ENCODE results near the gene DCST2.

DCST2 gene

DNA sequence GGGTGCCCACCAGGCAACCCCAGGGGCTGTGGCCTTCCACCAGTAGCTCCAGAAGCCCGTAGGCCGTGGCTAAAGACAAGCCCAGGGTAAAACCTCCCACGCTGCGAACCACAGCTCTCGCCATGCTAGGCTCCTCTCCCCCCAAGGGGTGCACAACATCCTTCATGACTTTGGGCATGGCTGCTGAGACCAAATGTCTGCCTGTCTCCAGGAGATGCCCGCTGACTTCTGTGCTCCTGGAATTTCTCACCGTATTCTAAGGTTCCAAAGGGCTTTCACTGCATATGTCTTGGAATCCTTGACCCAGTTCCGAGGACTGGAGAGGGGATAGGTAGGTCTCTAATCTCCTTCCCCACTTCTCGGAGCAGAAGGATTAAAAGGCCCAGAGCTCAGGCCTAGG, at the start of gene DCST2, which contains the start of gene DCST1:
DCST2 (minus strand) TSS at position 258 of the 400 bp plus-strand sequence; CDS start at position 178, 80 bp downstream.
DCST1 (plus strand) TSS at position 301 of the 400 bp plus-strand sequence. CDS start 213 bp downstream, outside the sequence.
- DNase-seq = no peak

DNA sequence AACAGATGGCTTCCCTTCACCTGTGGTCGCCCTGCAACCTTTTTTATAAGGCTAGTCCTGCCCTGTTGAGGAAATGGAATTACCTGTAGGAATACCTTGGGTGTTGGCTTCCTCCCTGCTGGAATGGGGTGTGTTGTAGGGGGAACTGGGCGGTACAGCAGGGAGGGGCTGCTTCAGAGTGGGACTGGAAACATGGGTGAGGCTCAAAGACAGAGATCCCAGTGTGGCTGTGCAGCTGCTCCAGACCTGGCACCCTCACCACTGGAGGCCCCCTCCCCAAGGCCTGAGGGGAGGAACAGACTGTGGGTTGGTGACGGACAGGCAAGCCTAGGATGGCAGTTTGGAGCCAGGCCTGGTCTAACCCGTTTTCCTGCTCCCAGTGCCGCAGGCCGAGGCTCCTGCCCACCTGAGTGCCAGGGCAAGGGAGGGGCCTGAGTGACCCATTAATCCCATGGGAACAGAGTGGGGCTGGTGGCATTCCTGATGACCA, 49.5 kb upstream of the DCST2 start:
- DNase-seq = no peak

DNA sequence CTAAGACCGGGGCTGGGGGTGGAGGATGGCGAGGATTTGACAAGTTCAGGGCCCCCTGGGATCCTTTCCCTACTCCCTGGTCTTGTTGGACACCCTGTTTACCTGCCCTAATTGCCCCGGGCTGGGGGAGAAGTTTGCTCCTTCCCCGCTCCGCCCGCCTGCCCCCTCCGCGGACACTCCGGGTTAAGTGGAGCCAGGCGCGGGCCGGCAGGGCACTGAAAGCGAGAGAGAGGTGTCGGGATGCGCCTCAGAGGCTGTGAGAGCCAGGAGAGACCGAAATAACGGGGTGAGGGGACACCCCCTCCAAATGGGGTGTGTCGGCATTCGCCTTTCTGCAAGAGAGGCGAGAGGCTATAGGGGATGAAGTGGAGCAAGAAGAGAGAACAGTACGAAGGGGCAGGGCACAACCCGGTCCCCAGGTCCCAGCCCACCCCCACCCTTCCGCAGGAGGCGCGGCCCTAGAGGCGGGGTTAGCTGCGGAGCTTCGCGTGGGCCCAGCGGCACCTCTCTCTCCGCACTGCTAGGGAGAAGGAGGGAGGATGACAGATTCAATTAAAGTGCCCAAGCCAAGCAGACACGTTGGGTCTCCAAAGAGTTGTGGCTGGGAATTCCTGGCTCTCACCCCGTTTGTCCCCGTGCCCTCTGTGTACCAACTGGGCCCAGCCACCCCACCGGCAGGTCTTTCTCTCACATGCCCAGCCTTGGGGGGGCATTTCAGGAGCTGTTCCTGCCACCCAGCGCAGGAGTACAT, 48.9 kb upstream of the DCST2 start:
- DNase-seq = peak; percentile 47

DNA sequence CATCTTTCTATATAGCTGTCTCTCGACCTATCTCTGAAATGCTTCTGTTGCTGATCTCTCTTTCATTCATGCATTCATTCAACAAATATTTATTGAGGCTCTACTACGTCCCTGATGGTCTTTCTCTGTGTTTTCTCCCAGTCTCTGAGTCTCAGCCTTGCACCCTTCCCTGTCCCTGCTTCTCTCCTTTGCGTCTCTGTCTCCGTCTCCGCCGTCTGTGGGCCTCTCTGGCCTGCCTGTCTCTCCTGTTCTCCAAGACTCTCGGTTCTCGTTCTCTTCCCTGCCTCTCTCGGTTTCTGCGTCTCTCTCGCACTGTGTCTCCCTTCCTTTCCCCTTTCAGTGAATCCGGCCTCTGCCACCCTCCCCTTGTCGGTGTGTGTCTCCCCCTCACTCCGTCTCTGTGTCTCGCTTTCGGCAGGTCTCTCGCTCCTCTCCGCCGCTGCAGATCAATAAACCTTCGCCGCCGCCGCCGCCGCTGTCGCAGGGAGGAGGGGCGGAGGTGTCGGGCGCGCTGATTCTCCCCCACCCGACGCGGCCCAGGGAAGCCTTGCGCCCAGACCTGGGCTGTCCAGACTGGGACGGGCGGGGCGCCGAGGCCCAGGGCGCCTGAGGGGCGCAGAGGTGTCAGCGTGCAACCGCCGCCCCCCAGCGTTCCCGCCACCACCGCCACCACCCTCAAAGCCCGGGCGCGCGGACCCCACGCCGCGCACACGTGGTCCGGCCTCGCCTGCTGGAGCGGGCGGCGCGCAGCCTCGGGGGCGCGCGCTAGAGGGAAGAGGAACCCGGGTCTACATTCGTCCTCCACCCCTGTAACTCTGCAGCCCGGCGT, 48.1 kb upstream of the DCST2 start:
- peak; percentile 35 for DNase-seq

DNA sequence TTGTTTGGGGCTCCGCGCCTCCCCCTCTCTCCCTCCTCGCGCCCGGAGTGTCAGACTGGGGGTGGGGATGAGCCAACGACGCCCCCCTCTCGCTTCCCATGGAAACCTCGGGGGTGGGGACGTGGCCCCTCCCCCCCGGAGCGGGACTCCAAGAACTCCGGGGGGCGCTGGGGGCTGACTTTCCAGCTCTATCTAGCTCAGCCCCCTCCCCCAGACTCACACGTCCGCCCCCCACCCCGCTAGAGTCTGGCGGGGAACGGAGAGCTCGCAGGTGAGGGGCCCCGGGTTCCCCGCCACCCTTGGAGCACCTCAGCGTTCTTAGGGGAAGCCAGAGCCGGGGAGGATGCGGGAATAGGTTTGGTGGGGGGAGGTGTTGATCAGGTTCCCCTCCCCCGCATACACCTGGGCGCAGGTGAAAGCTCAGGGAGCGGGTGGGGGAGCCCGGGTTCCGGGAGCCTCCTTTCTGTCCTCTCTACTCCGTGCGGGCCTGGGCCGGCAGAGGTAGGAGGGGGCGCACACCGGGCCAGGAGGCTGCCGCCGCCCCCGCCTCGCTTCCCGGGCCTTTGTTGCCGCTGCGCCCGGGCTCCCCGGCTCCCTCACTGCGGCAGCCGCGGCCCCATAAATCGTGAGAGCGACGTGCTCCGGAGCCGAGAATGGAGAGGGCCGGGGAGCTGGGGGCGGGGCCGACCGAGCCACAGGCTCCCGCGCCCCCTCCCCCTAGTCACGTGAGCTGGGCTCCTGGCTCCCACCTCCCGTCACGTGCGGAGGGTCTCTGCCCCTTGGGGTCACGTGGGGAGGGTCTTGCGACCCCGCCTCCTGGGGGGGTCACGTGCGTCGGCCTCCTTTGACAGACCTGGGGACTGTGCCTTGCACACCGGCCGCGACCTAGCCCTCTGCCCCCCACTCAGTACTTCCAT, 47.0 kb upstream of the DCST2 start:
- peak; percentile 43 for DNase-seq

DNA sequence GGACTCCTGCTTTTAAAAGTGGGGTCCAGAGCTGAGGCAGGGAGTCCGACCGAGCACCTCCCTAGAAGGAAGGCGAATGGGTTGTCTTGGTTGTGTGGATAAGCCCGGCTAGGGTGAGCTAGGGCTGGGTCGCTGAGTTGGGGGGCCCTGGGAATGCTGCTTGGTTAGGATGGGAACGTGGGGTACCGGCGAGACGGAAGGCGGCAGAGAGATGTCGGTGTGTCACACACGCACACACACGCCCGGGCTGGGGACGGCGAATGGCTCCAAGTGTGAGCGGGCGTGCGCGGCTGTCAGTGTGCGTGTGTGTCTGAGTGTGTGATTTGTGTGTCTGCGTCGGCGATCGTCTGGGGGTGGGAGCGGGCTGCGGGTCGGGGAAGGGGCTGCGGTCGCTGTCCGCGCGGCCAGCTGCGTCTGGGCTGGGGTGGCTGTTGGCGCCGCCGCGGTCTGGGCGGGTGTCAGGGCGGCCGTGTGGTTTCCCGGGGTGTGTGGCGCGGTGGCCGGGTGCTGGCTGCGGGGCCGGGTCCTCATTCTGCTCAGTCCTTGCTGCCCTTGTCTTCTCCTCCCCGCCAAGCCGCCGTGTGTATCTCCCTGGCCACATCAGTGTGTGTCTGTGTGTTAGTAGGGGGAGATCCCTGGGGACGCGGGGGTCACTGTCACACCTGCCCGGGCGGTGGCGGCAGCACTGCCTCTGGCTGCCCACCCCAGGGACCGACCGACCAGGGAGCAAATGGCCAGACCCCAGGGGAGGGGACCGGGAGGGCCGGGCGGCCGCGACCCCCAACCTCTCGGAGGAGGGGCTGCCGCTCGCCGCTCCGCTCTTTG, 46.1 kb upstream of the DCST2 start:
- peak; percentile 35 for DNase-seq

DNA sequence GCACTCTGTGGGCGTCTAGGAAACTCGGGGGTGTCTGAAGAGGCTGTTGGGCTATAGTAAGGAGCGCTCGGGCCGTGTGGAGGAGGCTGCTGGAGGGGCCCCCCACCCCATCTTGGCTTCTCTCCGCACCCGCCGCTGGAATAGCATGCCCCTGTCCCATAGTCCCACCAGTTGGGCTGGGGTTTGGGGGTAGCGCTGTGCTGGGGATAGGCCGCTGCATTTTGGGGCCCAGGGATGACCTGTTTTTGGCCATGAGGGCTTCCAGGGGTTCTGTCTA, 45.6 kb upstream of the DCST2 start:
- no peak for DNase-seq

DNA sequence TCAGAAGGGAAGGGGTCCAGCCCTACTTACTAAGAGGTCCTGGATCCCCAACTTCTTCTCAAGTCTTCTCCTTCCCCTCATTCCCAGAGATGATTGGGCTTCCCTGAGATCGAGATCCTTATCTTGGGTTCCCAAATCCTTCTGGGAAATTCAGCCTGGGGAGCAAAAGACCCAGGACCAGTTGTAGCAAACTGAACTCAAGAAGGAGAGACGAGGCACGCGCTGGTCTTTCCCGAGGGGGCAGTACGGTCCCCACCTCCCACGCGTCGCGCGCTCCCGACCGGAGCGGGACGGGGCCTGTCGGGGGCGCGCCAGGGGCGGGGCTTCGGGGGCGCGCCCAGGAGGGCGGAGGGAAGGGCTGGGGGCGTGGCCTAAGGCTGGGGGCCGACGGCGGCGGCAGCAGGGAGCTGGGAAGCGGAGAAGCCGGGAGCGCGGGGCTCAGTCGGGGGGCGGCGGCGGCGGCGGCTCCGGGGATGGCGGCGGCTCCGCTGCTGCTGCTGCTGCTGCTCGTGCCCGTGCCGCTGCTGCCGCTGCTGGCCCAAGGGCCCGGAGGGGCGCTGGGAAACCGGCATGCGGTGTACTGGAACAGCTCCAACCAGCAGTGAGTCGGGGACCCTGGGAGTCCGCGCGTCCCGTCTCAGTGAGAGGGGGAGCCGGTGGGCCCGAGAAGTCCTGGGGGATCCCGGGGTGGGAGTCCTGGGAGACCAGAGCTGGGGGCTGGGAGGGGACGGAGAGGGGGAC, 45.1 kb upstream of the DCST2 start, which contains the start of gene EFNA3:
EFNA3 (plus strand) TSS at position 369 of the 741 bp plus-strand sequence; CDS start at position 474, 105 bp downstream.
- DNase-seq = peak; percentile 68

DNA sequence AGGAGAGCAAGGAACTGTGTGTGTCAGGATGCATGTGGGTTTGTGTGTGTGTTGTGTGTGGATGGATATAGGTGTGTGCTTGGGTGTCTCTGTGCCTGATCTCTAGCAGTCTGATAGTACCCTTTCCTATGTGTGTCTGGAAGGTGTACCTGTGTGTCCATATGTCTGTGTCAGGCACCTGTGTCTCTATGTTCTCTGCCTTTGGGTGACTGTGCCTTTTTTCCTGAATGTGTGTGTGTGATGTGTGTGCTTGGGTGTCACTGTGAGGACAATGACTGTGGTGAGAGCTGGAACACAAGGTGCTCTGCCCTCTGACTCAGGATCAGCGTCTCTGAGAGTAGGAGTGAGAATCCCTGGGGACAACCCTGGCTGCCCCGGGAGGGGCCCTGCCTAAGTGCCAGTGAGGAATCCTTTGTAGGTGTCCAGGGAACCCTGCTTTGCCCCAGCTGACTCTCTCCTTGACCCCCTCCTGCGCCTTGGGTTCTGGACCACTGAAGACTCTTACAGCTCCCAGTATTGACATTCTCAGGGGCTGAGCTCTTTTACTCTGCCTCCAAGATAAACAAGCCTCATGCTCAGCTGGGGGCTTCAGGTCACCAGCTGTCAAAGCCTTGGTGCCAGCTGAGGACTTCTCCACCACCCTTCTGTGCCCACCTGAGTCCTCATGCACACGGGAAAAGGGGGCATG, 44.3 kb upstream of the DCST2 start:
- DNase-seq = no peak

DNA sequence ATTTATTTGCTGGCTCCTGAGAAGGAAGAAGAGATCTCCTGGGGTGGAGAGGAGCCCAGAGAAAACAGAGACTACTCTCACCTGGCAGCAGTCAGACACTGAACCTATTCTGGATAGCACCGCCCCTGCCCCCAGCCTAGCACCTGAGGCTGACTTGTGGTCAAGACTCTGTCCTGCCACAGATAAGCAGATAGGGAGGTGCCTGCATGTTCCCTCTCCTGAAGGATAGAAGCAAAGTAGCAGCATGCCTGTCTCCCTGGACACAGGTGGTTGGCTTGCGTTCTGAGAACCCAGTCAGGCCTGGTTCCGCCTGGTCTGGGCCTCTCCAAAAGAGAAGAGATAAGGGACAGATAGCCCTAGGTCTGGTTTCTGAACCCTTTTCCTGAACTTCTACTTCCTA, 43.8 kb upstream of the DCST2 start:
- DNase-seq = no peak

DNA sequence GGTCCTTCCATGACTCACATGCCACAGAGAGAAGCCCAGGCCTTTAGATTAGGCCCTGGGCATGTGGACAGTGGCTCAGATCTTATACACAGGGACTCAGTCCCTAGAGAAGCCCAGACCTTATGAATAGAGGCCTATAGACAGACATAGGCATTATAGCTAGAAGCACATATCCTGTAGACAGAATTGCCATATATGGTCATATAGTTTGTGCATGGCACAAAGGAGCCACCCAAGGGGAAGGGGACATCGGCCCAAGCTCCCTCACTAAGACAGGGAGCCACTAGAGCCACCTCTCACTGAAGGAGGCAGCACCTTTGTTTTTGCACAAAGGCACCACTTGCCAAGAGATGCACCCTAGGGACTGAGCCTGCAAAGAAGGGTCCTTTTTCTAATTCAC, 42.8 kb upstream of the DCST2 start:
- DNase-seq = no peak

DNA sequence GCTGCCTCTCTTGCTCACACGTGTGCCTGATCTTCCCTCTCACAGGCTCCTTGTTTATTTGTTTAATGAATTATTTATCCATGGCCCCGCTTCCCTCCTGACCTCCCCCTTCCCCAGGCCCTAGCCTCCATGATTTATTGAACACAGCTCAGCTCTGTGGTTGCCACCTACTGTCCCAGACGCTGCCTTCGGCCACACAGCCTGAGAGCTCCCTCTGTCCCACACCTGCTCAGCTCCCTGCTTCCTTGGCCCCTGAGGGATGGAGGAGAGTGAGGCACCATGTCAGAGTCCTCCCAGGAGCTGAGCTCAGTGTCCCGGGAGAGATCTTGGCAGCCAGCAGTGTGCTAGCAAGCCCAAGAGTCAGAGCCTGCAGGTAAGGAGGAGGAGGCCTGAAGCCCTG, 42.0 kb upstream of the DCST2 start:
- DNase-seq = no peak

DNA sequence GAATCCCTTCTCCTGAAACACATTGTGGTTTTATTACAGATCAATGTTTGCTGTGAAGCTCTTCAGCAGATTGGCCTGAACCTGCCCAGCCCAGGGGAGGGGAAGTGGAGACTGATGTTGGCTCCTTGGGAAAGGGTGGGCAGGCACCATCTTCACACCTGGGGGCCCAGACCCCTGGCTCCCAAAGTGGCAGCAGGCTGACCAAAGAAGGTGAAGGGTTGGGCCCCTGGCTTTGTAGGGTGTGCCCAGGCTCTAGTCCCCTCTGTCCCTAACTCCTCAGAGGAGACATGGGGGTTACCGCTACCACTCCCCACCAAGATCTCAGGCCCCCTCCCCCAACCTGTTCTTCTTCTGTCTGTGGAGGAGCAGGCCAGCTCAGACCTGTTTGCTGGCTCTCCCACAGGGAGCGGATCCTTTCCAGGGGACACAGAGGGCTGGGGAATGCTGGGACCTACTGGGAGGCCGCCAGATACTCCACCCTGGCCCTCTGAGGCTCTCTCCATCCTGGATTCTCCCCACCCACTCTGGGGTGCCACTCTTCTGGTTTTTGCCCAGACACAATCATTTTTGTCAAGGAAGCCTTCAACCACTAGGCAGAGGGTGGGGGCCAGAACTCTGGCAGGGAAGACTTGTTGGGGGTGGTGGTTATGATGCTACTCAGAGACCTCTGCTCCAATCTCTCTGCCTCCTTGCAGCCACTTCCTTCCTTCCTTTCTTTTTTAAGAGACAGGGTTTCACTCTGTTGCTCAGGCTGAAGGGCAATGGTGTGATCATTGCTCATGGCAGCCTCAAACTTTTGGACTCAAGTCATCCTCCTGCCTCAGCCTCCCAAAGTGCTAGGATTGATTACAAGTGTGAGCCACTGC, 40.0 kb upstream of the DCST2 start:
- no peak for DNase-seq

DNA sequence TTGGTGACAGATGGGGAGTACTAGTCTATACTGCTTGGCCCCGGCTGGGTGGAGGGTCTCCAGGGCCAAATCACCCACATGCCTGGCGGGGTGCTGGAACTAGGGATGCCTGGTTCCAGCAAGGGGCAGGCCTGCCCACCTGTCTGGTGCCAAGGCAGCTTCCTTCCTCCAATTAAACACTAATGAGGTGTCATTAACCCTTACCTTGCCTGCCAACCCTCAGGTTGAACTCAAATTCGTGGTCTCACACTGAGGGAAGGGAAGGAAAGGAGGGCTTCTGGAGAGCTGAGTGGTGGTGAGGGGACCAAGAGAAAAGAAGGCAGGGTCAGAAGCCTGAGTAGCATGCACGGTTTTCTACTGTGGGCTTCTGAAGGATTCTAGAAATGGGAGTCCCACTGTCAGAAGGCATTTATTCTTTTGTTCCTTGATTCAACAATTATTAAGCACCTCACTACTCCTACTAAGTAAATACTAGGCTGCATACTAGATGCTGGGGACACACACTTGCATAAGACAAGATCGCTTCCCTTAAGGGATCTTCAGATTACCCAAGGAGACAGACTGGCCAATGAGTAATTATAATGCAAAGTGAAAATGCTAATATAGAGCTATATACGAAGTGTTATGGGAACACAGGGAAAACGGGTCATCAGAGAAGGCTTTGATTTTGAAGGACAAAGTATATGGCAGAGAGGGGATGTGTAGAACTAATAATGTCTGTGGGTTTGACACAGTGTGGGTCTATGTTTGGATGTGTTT, 39.1 kb upstream of the DCST2 start:
- no peak for DNase-seq

DNA sequence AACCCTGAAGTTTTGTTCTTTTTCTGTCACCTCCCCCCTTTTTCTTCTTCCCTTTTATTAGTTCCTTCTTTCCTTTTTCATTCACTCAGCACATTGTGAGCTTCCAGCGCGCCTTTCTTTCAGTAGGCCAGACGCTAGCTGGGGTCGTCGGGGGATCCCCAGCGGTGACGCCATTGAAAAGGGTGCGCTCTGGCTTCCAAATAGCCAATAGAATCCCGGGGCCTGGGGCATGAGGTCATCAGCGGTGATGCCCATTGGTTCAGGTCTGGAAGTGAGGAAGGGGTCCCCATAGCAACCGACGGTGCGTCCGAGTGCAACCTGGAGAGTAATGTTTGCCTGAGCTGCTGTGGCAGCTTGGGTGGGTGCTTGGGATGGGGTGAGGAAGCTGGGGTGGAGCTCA, 38.1 kb upstream of the DCST2 start:
- DNase-seq = no peak

DNA sequence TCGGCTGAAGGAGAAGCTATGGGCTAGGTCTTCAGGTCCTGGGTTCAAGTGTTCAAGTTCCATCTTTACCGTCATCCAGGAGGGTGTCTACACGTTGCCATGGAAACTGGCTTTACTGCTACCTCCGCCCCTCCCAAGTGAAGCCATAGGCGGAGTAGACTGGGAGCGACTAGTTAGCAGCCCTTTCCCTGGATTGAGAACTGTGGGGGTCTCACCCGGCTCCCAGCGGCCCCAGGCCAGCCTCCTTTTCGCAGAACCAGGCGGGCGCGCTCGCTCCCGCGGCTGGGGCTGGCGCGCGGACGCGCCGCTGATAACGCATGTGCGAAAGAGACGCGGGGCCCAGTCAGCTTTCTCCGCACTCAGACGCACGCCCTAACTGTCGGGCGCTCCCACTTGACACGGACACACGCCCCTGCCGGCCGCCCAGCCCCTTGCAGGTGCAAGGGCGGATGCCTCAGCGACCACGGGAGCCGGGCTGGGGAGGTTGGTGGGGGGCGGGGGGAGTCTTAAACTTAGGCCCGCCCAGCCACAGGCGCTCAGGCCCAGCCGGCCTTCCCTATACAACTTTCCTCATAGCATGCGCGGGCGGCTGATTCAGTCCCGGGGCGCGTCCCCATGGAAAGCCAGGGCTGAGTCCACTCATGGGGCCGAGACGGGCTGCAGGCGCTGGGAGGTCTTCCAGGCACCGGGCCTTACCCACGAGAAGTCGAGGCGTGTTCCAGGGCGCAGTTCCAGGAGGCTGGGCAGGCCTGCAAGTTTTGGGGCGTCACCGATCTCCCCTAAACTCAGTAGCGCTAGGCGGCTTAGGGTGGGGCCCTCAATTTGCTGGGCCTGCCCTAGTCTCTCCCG, 37.4 kb upstream of the DCST2 start:
- peak; percentile 70 for DNase-seq

DNA sequence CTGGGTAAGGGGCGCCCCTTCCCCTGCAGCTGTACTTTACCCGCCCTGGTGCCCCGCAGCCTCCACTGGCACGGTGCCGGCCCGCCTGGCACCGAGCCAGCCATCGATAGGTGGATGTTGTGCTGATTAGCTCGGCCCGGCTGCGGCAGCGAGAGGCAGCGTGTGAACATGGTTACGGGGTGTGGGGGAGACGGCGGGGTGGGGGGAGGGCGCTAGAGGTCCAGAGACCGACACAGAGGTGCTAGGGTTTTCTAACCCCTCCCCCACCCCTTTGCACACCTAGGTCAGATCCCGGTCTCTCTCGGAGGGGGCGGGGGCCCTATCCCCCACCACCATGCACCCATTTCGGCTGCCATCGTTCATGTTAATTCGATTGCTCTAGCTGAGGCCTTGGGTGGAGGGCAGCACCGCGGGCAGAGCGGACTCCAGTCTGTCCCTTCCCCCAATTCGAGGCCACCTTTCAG, 36.6 kb upstream of the DCST2 start:
- no peak for DNase-seq

Data from activated CD8-positive, alpha-beta memory T cell treated with anti-CD3 and anti-CD28 coated beads, Interleukin-2, amount 50 U/mL, for 4 hours (primary cell).